HG03097 (cell line): ENCODE results near the gene KIF3C.
"Not testable (repeated sequence)": the region's sequence is repeated elsewhere in the genome, so short reads cannot be mapped to it uniquely, and the experiment has no call there.

Experiments
- ATAC-seq: cut with Tn5 transposase; IDR thresholded peaks from one replicate; pipeline ENCODE4 v1.9.1; 2021; ENCODE audit not compliant: unreplicated experiment, low FRiP score

Gene KIF3C

GRCh38 chr2:25920786-25921415, 61.4 kb downstream of the KIF3C start:
- ATAC-seq = no peak

DNA sequence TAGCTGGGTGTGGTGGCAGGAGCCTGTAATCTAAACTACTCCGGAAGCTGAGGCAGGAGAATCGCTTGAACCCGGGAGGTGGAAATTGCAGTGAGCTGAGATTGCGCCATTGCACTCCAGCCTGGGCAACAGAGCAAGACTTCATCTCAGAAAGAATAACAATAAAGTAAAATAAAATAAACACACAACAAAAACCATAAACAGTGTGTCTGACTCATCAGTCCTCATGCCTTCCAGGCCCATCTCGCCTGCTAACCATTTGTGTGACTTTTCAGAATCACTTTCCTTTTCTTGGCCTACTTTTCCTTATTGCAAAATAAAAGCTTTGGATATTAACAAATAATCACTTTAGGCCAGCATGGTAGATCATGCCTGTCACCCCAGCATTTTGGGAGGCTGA, 62.0 kb downstream of the KIF3C start:
- ATAC-seq = no peak

DNA sequence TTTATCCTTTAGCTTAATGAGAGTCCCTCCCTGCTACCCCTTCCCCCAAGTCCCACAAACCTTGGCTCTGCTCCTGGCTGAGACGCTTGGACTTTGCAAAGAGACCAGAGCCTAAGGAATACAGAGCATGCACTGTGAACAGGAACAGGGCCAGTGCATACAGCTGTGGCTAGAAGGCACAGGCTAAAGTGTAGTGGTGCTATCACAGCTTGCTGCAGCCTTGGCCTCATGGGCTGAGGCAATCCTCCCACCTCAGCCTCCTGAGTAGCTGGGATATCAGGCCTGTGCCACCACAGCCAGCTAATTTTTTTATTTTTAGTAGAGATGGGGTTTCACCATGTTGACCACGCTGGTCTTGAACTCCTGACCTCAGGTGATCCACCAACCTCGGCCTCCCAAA, 64.5 kb downstream of the KIF3C start:
- ATAC-seq = no peak

DNA sequence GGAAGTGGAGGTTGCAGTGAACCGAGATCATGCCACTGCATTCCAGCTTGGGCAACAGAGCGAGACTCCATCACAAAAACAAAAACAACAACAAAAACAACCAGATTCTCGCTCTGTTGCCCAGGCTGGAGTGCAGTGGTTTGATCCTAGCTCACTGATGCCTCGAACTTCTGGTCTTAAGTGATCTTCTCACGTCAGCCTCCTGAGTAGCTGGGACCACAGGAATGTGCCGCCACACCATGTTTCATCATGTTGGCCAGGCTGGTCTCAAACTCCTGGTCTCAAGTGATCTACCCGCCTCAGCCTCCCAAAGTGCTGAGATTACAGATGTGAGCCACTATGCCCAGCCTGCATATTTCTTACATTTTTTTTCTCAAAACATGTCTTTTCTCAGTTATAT, 64.9 kb downstream of the KIF3C start:
- ATAC-seq = not testable (repeated sequence)

GRCh38 chr2:25915944-25916772, 66.1 kb downstream of the KIF3C start:
- ATAC-seq = not testable (repeated sequence)

DNA sequence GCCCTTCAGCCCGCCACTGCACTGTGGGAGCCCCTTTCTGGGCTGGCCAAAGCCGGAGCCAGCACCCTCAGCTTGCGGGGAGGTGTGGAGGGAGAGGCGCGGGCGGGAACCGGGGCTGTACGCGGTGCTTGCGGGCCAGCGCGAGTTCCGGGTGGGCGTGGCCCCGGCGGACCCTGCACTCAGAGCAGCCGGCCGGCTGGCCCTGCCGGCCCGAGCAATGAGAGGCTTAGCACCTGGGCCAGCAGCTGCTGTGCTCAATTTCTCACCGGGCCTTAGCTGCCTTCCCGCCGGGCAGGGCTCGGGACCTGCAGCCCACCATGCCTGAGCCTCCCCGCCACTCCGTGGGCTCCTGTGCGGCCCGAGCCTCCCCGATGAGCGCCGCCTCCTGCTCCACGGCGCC, 66.9 kb downstream of the KIF3C start:
- not testable (repeated sequence) for ATAC-seq

- not testable (repeated sequence) for ATAC-seq
Observed at GRCh38 chr2:25913696-25913973, 68.7 kb downstream of the KIF3C start.

GRCh38 chr2:25912851-25913695, 69.2 kb downstream of the KIF3C start:
- ATAC-seq = no peak

GRCh38 chr2:25909574-25909973, 72.7 kb downstream of the KIF3C start:
- not testable (repeated sequence) for ATAC-seq

- no peak for ATAC-seq
Observed at GRCh38 chr2:25905126-25905525, 77.2 kb downstream of the KIF3C start.

- no peak for ATAC-seq
Observed at GRCh38 chr2:25903216-25903776, 79.0 kb downstream of the KIF3C start.

DNA sequence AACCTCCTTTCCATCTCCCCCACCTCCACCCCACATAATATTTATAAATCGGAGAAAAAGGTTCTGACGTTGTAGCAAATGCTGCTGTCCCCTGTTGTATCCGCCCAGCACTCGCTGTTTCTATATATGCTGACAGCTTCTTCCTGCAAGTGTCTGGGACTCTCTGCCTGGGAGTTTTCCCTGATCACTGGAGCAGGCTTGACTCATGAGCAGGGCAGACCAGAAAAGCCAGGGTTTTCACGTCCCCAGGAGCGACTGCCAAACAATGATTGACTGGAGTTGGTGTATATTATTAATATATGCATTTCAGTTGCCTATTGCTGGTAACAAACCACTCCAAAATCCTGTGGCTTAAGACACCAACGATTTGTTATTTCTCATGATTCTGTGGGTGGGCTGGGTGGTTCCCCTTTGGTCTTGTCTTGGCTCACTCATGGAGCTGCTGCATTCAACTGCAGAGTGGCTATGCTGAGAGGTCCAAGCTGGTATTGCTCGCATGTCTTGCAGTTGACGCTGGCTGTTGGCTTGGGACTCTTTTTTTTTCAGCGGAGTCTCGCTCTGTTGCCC, 82.8 kb downstream of the KIF3C start:
- no peak for ATAC-seq

DNA sequence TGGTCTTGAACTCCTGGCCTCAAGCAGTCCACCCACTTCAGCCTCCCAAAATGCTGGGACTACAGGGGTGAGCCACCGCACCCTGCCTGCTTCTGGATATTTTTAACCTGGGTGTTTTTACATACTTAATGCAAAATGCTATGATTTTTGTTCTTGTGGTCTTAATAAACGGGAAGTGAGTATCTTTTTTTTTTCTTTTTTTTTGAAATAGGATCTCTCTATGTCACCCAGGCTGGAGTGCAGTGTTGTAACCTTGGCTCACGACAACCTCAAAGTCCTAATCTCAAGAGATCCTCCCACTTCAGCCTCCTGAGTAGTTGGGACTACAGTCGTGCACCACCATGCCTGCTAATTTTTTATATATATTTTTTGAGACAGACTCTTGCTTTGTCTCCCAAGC, 84.8 kb downstream of the KIF3C start:
- ATAC-seq = no peak

DNA sequence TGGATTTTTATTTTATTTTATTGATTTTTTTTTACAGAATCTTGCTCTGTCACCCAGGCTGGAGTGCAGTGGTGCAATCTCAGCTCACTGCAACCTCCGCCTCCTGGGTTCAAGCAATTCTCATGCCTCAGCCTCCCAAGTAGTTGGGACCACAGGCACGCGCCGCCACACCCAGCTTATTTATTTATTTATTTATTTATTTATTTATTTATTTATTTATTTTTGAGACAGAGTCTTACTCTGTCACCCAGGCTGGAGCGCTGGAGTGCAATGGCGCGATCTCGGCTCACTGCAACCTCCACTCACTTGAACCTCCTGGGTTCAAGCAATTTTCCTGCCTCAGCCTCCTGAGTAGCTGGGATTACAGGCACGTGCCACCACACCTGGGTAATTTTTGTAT, 86.0 kb downstream of the KIF3C start:
- not testable (repeated sequence) for ATAC-seq

- ATAC-seq = no peak
Observed at GRCh38 chr2:25895610-25896009, 86.7 kb downstream of the KIF3C start.

DNA sequence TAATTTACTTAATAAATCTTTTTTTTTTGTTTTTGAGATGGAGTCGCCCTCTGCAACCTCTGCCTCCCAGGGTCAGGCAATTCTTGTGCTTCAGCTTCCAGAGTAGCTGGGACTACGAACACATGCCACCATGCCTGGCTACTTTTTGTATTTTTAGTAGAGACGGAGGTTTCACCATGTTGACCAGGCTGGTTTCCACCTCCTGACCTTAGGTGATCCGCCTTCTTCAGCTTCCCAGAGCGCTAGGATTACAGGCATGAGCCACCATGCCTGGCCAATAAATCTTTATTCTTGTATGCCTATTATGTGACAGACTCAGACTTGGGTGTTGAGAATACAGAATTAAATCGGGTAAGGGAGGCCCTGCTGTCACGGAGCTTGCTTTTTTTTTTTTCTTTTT, 87.3 kb downstream of the KIF3C start:
- no peak for ATAC-seq

- ATAC-seq = no peak
Observed at GRCh38 chr2:25894135-25894830, 88.0 kb downstream of the KIF3C start.

DNA sequence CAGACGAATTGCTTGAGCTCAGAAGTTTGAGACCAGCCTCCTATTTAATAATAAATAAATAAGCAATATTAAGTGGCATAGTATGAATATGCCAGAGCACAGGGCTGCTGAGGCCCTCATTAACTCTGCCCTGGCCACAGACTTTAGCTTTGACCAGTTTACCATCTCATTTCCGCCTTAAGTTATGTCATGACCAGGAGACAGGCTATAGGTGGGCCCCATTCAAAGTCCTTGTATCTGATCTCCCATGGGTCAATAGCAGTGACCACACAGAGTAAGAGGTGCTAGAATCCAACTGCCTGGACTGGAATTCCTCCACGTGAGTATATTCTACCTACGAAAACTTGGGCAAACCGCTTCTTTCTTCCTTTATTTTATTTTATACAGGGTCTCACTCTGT, 90.6 kb downstream of the KIF3C start:
- no peak for ATAC-seq

DNA sequence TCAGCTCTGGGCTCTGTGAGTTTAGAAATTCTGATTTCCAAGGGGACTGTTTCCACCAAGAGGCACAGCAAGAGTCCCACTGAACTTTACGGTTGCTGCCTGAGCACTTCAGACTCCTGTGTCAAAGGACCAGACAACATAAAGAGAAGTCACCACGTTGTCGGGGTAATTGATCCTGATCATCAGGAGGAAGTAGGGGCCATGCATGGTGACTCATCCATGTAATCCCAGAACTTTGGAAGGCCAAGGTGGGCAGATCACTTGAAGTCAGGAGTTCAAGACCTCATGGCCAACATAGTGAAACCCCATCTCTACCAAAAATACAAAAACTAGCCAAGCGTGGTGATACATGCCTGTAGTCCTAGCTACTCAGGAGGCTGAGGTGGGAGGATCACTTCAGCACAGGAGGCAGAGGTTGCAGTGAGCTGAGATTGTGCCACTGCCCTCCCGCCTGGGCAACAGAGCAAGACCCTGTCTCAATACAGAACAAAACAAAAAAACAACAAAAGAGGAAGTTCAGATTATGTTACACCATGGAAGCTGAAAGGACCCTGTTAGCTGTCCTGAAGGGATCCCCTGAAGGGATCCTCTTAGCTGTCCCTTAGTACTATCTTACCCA, 94.6 kb downstream of the KIF3C start:
- ATAC-seq = no peak

- ATAC-seq = no peak
Observed at GRCh38 chr2:25885933-25886332, 96.4 kb downstream of the KIF3C start.
